Uterus (tissue), 2 donors: ENCODE measurements around the gene TRIM52.

Experiments used
- CTCF ChIP-seq, 4 experiments: fragments of 200-600 bp in 2 of 4; fragments of 450-650 bp in 2 of 4; sonication (generic) in 2 of 4; IDR thresholded peaks; one replicate each; pipeline ENCODE4 v1.5.1; 2016 to 2019; ENCODE audit warnings: antibody characterized with exemption in 4 of 4, mild to moderate bottlenecking in 2 of 4, moderate library complexity in 1 of 4
- POLR2A ChIP-seq, 2 donors: fragments of 450-650 bp; IDR thresholded peaks; one replicate each; pipeline ENCODE4 v1.6.1; 2016; ENCODE audit warnings: antibody characterized with exemption in 2 of 2, mild to moderate bottlenecking in 1 of 2, moderate library complexity in 1 of 2

- TF ChIP-seq CTCF (IDR thresholded peaks at IDR 0.05) = no peak
- TF ChIP-seq POLR2A (IDR thresholded peaks at IDR 0.05) = no peak
Observed at GRCh38 chr5:181283347-181283746, 22.4 kb upstream of the TRIM52 start.
